Measurements from ENCODE around the gene ARHGAP12. TPM values are rescaled to one million over a fixed set of nuclear protein-coding genes. Genes with fewer than 3 reads are reported as not detected.
"Not testable (repeated sequence)": the region's sequence is repeated elsewhere in the genome, so short reads cannot be mapped to it uniquely, and the experiment has no call there.

Gene ARHGAP12
- total RNA-seq, 1 donor from 2014 or later: 58.7 TPM

DNA sequence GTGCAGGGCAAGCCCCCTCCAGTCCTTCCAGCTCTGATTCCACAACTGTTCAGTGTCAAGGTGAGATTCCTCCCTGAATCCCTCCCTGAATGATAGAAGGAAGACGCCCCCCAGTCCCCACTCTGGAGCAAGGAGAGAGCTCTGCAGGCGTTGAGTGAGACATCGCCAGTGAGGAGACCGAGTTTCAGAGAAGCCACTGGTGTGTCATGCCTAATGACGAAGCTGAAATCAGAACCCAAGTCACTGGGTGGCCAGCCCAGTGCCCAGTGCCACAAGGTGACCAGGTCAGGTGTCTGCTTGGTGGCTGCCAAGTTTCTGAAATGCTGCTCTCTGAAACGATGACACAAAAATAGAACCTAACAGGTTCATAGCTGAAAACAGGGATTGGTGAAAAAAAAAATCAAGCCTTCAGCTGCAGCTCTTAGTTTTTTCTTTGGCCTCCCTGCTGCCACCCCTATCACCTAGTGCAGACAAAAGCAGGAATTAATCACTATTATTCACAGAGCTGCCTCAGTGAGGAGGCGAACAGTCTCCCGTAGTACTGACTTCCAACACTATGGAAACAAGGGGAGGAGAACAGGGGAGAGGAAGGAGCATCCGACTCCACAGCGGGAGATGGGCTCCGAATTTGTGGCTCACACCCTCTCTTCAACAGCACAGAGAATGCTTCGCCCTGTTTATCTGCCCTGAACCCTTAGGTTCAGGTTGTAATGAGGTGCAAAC lies 153.5 kb downstream of the ARHGAP12 start:
- DNase-seq (ENCODE audit: low spot score in 2 of 2) (no peak), FAIRE-seq (no peak)

DNA sequence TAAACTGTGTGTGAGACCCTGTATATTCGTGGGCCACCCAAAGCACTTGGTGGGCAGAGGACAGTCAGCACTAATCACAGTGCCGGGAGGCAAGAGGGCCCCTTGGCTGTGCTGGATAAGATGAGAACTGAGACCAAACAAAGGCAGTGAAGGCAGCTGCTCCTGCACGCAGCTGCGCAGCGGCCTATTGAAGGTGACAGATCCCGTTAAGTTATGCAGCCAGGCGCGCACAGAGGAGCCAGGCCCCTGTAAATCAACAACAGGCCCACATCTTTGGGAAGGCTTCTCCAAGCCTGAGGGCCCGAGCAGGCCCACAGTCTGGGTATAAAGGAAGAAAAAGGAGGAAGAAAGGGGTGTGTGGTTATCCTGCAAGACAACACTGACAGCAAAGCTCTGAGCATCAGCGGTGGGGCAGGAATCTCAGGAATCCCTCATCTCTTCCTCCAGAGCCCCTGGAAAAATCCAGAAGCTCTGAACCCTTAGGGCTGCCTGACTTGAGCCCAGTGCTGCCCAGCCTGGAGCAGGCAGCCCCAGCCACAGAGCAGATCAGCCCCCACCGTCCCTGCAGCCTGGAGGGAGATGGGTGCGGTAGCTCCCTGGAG lies 154.2 kb downstream of the ARHGAP12 start:
- DNase-seq (ENCODE audit: low spot score in 2 of 2) (no peak), FAIRE-seq (no peak)

DNA sequence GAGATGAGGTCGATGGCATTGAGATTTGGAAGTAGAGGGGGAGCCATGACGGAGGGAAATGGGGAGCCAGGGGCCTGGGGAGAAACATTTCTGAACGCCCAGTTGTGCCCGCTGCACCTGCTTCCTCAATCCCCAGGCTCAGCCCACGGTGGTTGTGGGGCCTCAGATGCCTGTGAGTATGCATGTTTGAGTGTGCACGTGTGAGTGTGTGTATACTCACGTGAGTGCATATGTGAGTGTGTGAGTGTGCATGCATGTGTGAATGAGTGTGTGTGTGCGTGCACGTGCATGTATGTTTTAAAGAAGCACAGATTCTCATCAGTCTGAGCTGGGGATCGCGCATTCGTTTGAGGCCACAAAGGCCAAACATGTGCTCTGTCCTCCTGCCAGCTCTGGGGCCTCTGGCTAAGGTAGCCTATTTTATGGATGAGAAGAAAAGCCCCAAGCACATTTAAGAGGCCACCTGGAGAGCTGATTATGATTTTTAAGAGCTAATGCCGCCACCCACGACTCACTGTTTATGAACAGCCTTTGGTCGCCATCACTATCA lies 154.8 kb downstream of the ARHGAP12 start:
- FAIRE-seq (no peak), DNase-seq (ENCODE audit: low spot score in 2 of 2) (no peak)

DNA sequence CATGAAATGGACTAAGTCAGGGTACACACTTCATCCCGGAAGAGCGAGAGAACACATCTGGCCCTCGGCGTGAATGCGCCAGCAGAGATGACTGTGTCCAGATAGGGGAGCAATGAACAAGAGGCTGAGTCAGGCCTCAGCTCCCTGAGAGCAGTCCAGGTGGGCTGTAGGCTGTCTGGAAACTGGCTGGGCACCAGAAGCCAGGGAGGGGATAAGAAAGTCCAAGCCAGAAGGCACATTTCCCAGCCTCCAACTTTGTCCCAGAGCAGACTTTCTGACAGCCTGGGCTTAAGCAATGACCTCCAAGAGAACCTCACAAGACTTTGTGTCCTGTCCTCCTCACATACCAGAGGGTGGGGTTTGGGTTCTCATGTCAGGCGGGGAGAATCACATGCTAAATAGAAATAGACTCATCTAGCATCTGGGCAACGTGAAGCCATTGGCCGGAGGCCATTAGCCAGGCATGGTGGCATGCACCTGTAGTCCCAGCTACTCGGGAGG lies 157.2 kb downstream of the ARHGAP12 start:
- DNase-seq (ENCODE audit: low spot score in 2 of 2) (no peak), FAIRE-seq (no peak)

DNA sequence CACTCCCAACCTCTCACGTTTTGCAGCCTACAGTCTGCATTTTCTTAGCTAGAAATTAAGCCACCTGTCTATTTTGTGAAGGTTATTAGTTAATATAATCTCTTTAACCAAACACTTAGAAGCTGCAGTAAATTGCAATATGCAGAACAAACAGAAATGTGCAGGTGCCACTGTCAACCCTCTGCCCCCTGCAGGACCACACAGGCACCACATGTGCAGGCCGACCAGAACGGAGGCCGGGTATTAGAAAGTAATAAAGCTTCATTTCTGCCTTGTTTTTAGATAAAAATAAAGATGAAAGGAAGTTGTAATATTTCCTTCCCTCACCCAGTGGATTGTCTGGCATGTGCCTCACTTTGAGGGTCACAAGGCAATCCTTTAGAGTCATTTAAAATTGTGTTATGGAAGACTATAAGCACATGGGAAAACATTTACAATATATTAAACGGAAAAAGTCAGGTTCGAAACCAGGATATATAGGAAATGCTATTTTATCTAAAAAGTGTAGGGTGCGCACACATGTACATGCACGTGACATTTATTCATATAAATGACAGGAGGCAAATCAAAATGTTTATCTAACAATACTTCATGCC lies 158.2 kb downstream of the ARHGAP12 start:
- FAIRE-seq (no peak), DNase-seq (ENCODE audit: low spot score in 2 of 2) (peak in 1 of 2 donors; percentile 59)

DNA sequence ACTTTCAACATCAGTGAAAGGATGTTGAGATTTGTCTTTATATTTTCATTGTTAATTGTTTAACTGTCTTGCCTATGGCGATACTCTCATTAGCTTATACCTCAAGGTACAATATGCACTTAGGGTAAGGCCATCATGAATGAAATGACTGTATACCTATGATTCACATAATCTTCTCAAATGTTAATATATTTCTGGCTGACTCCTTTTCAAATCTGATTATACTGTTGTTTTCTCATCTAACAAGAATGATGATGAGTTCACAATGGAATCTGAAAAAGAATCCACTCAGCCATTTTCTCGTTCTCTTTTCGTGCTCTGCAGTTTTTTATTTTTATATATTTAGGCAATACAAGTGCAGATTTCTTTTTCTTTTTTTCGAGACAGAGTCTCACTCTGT lies 159.1 kb downstream of the ARHGAP12 start:
- FAIRE-seq (no peak), DNase-seq (ENCODE audit: low spot score in 2 of 2) (no peak)

DNA sequence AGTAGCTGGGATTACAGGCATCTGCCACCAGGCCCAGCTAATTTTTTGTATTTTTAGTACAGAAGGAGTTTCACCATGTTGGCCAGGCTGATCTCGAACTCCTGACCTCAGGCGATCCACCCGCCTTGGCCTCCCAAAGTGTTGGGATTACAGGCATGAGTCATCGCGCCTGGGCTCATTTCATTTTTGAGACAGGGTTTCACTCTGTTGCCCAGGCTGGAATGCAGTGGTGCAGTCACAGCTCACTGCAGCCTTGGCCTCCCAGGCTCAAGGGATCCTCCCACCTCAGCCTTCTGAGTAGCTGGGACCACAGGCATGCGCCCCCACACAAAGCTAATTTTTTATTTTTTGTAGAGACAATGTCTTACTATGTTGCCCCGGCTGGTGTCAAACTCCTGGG lies 159.7 kb downstream of the ARHGAP12 start:
- not testable (repeated sequence) for FAIRE-seq; DNase-seq (ENCODE audit: low spot score in 2 of 2)

DNA sequence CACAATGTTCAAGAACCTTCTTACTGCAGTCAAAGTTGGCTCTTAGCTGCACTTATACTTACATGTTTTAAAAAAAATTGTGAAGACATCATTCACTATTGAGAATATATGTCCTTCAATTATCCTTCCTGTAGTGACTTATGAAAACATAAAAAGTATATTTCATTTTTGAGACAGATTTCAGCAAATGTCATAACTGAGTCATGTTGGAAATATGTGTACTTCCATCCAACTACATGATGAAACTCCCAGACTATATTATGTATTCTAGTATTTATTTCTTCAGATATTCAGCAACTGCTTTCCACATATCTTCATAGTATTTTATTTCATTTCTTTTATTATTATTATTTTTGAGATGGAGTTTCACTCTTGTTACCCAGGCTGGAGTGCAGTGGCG lies 160.2 kb downstream of the ARHGAP12 start:
- FAIRE-seq (no peak), DNase-seq (ENCODE audit: low spot score in 2 of 2) (no peak)

DNA sequence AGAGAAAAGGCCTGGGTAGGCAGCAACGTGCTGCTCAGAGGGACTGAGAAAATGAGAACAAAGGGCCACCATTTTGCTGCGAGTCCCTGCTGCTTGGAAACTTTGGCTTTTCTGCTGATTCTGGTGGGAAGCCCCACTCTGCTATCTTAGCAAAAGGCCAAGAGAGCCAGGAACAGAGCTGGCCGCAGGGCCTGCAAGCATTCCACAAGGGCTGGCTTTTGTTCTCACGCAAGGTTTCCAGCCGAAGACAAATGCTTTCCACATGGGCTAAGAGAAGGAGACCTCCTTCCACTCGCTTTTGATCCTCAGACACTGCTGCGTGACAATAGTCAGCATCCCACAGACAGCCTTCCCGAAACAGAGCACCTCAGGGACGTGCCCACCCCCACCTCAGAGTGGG lies 163.1 kb downstream of the ARHGAP12 start:
- DNase-seq (ENCODE audit: low spot score in 2 of 2): no peak
- FAIRE-seq: no peak

DNA sequence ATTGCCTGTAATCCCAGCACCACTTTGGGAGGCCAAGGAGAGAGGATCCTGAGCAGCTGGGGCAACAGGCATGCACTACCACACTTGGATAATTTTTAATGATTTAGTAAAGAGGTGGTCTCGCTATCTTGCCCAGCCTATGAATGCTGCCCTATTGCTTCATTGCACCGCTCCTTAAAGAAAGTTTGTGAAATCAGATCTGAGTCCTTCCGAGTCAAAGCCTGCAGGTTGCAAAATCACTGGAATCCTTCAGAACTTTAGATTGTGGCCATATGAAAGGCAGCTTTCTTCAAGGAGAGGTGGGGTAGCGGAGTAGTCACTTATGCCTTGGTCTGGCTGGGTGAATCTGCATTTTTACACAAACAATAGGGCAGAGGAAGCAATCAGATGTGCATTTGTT lies 166.3 kb downstream of the ARHGAP12 start:
- no peak for FAIRE-seq

DNA sequence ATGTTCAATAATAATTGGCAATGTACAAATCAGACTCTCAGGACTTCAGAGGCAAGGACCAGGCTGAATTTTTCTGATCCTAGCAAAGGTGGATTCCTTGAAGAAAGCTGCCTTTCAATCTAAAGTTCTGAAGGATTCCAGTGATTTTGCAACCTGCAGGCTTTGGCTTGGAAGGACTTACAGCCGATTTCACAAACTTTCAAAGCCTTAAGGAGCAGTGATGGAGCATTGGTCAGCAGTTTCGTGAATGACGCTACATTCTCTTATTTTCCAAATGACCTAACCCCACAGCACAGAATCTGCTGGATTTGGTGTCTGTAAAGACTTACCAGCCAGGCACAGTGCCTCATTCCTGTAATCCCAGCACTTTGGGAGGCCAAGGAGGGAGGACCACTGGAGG lies 167.5 kb downstream of the ARHGAP12 start:
- DNase-seq (ENCODE audit: low spot score in 2 of 2) (no peak), FAIRE-seq (no peak)

More for the DNA sequence above, 166.3 kb downstream of the ARHGAP12 start:
- DNase-seq (ENCODE audit: low spot score in 2 of 2): no peak

DNA sequence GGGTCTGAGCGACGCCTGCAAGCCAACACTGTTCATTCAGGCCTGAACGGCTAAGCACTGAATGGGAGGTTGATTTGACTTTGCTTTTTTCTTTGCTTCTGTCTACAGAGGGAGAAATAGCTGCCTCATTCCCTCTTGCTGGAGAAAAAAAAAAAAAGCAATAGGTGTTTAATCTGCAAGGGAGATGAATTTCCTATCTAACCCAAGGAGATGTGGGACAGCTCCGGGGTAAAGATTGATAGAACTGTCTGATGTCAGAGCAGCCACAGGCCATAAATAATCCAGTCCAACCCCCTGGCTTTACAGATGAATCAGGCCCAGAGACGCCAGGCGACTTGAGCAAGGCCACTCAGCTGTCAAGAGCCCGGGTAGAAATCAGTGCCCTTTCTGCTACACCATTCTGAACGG lies 168.0 kb downstream of the ARHGAP12 start:
- no peak for DNase-seq (ENCODE audit: low spot score in 2 of 2)
- FAIRE-seq: no peak

DNA sequence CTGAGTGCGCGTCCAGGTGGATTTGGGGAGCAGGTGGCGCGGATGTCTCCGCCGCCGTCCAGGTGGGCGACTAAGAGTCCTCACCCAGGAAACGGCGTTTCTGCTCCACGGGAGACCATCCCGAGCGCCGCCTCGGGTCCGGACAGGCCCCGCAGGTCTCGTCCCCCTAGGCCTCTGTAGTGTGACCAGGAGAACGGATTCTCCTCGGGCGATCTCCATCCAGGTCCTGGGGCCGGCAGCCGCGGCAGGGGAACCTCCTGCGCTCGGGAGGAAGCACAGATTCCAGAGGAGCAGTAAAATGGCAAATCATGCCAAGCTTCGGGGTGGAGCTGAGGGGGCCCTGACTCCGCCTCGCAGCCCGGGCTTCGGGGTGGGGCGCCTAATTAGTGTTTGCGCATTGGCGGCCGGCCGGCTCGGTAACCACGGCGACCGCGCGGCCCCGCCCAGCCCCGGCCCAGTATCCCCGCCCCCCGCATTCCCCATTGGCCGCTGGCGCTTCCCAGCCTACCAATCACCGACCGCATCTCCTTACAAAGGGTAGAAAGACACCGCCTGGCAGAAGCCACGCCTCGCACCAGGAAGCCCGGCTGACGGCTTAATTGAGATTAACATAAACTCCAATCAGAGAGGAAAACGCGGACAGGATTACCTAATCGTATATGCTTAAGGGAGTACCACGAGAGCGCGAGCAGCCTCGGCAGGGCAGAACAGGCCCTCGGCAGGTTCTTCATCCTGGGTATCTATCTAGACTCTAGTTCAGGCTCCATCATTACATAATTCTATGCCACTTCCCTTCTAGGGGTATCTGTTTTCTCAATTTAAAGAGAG lies 168.6 kb downstream of the ARHGAP12 start:
- DNase-seq (ENCODE audit: low spot score in 2 of 2): peak; percentile 95 to 97
- FAIRE-seq: no peak

DNA sequence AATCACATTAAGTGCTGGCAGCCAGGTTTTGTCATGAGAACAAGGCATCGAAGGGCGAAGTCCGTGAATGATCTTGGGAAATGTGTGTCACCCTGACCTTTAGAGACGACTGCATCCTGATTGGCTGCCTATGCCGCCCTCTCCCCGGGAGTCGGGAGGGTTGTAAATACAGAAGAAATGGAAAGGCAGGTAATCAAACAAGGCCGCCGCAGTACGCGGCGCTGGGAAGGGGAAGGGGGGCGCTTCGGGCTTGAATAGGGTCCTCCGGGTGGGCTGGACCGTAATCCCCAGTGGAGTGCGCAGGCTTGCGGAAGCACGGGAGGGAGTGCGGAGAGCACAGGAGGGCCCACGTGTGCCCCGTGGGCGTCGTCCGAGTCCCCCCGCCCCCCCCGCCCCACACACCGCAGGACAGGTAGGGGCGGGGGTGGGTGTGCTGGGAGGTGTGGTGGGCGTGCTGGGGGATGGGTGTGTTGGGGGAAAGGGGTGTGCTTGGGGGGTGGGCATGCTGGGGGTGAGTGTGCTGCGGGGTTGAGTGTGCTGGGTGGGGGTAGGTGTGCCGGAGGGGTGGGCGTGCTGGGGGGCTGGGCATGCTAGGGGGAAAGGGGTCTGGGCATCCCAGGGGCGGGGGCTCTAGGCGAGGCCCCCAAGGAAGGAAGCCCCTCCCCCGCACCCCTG lies 169.4 kb downstream of the ARHGAP12 start:
- FAIRE-seq (no peak), DNase-seq (ENCODE audit: low spot score in 2 of 2) (peak in 1 of 2 donors; percentile 64)

DNA sequence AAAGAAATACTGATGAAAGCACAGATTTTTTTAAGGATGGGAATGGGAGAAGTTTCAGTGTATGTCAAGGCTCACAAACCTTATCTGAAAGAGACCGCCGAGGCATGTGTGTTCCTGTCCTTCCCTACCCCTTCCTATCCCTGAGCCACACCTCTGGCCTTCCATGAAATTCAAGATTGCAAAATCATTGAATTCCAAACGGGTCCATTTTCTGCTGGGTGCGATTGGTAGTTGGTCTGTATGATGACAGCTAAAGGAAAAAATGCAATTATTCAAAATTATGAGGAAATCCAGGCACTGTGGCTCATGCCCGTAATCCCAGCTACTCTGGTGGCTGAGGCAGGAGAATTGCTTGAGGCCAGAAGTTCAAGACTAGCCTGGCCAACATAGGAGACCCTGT lies 170.1 kb downstream of the ARHGAP12 start:
- FAIRE-seq (no peak), DNase-seq (ENCODE audit: low spot score in 2 of 2) (no peak)

DNA sequence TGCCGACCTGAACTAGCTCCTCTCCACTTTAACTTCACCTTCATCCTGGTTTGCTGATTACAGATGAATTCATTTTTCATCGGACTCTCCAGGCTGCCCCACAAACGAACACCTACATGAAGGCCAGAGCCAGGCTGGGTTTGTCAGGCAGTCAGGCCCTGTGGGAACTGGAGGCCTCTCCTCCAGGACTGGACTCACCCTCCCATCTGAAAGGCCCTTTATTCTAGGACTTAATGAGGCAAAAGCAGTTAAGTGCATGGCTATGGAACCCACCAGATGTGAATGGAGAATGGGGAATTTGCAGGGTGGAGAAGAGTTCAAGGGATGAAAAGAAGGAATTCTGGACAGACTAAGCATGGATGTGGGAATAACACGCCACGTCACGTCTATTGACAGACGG lies 170.8 kb downstream of the ARHGAP12 start:
- DNase-seq (ENCODE audit: low spot score in 2 of 2): no peak
- FAIRE-seq: no peak

DNA sequence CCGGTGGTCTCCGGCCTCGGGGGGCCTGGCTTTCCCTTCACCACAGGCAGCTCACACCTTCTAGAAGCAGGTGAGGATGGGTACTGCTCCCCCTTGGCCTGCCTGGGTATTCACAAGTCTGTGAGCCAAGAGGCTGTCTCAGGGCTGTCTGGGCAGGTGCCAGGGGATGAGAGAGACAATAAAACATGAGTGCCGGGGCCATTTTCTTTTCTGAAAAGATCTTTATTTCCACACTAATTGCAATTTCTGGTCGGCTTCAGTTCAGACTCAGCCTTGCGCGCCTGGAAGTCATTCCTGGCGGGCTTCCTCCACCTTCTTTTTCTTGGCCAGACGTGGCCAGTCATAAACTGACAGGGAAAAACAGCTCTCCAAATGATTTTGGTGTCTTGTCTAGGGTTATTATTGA lies 171.2 kb downstream of the ARHGAP12 start:
- FAIRE-seq (no peak), DNase-seq (ENCODE audit: low spot score in 2 of 2) (no peak)

DNA sequence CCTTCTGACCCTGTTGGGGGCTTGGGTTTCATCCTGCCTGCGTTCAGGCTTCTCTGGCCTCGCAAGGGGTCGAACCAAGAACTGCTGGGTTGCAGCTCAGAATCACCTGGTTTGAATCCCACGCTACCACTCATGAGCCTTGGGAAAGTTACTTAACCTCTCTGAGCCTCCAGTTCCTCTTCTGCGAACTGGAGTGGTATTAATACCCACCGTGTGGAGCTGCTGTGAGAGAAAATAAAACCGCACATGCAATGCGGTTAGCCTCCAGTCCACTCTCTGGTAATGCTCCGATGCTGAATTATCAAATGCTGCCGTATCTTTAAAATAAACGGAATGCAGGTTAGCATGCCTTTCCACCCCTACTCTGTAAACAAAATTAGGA lies 171.9 kb downstream of the ARHGAP12 start:
- FAIRE-seq (no peak), DNase-seq (ENCODE audit: low spot score in 2 of 2) (no peak)

DNA sequence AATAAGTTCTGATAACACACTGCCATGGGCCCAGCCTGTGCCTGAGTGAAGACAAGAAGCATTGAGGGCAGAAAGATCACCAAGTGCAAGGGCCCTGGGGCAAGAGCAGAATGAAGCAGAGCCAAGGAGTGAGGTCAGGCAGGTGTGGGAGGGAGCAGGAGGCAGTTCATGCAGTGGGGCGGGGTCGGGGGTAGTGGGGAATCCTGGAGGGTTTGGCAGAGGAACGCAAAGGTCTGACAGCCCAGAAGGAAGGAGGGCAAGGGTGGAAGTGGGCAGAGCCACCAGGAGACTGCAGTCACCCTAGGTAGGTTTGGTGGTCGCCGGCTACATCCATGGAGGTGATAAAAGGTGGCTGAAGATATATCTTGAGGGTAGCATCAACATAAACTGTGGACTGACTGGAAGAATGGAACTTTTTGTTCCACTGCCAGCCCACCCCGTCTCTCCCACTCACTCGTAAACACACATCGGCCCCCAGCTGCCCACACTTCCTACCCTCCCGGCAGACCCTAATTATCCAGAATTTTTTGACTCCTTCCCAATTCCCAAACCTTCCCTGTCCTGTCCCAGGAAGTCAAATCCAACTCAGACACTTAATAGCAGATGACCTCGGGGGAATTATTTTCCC lies 172.4 kb downstream of the ARHGAP12 start:
- FAIRE-seq (no peak), DNase-seq (ENCODE audit: low spot score in 2 of 2) (no peak)
